Cardiac muscle cell (in vitro differentiated cells and primary cell): Measurements from ENCODE around the gene YEATS4. TPM values are rescaled to one million over a fixed set of nuclear protein-coding genes. Genes with fewer than 3 reads are reported as not detected.

Experiments used
- DNase-seq, 2 donors: peaks; one replicate each; pipeline versions ENCODE4 v3.0.0 to v3.0.0-alpha.2; 2010 to 2017; ENCODE audit warnings: low read depth in 1 of 2, low spot score in 1 of 2
- H3K27ac ChIP-seq: fragments of 200-600 bp; sonication (generic); 2 replicates; pipeline ENCODE4 v1.5.1; 2016
- H3K27me3 ChIP-seq: fragments of 200-600 bp; sonication (generic); 2 replicates; pipeline ENCODE4 v1.6.0; 2016; ENCODE audit warnings: control low read depth
- H3K36me3 ChIP-seq: fragments of 200-600 bp; sonication (generic); 2 replicates; pipeline ENCODE4 v1.5.1; 2016; ENCODE audit warnings: control low read depth
- H3K4me1 ChIP-seq: fragments of 200-600 bp; sonication (generic); 2 replicates; pipeline ENCODE4 v1.8.1; 2017; ENCODE audit warnings: low read depth, mild to moderate bottlenecking, mixed run types
- H3K4me3 ChIP-seq: fragments of 200-600 bp; sonication (generic); 2 replicates; pipeline ENCODE4 v1.5.1; 2016; ENCODE audit warnings: mild to moderate bottlenecking
- H3K9me3 ChIP-seq: fragments of 200-600 bp; sonication (generic); 2 replicates; pipeline ENCODE4 v1.5.1; 2017; ENCODE audit warnings: low read depth, mild to moderate bottlenecking, control low read depth
- CTCF ChIP-seq: IDR thresholded peaks from 2 replicates; pipeline ENCODE4 v1.5.1; 2012; ENCODE audit warnings: low read depth, mild to moderate bottlenecking, low read length
- polyA plus RNA-seq: library from polyadenylated mRNA; unstranded; fragments of >200 nt; fragmentation: Nextera tagmentation; extraction: Ambion mirVana; gene quantifications from 2 replicates; pipeline ENCODE4 v1.2.1, GENCODE V29; 2016
- total RNA-seq: library from RNA; depleted of rRNA; stranded (reverse); fragments of >200 nt; gene quantifications from 2 replicates; pipeline ENCODE4 v1.2.3, GENCODE V29; 2016

Gene YEATS4
- total and polyA plus RNA-seq, 2 experiments from 2014 or later, result 29.6 to 129 TPM

- H3K27ac ChIP-seq, result no peak overlapping the region
Observed at GRCh38 chr12:69396041-69396440, 36.5 kb downstream of the YEATS4 start.

GRCh38 chr12:69396963-69397362, 37.4 kb downstream of the YEATS4 start:
- no peak for DNase-seq
- no peak for TF ChIP-seq CTCF

More at GRCh38 chr12:69396041-69396440, 36.5 kb downstream of the YEATS4 start:
- H3K4me1 ChIP-seq, result no peaks in the 10 kb centered on the region
- no peak for TF ChIP-seq CTCF
- no peaks in the 10 kb centered on the region for H3K9me3 ChIP-seq
- no peak for DNase-seq
- no peak overlapping the region for H3K4me3 ChIP-seq
- no peaks in the 10 kb centered on the region for H3K36me3 ChIP-seq
- no peaks in the 10 kb centered on the region for H3K27me3 ChIP-seq

GRCh38 chr12:69397978-69398377, 38.4 kb downstream of the YEATS4 start:
- no peaks in the 10 kb centered on the region for H3K9me3 ChIP-seq
- H3K27ac ChIP-seq, result no peak overlapping the region
- no peak for TF ChIP-seq CTCF
- H3K36me3 ChIP-seq, result no peaks in the 10 kb centered on the region
- peak in 1 of 2 donors; percentile 75 for DNase-seq
- H3K4me3 ChIP-seq, result no peak overlapping the region
- no peaks in the 10 kb centered on the region for H3K4me1 ChIP-seq
- H3K27me3 ChIP-seq, result no peaks in the 10 kb centered on the region

More at GRCh38 chr12:69396963-69397362, 37.4 kb downstream of the YEATS4 start:
- Histone ChIP-seq H3K27ac (no peak overlapping the region), H3K4me3 (no peak overlapping the region), H3K27me3 (no peaks in the 10 kb centered on the region), H3K9me3 (no peaks in the 10 kb centered on the region), H3K36me3 (no peaks in the 10 kb centered on the region), H3K4me1 (no peaks in the 10 kb centered on the region)

- Histone ChIP-seq H3K4me3 (no peak overlapping the region), H3K4me1 (no peaks in the 10 kb centered on the region), H3K9me3 (no peaks in the 10 kb centered on the region), H3K36me3 (no peaks in the 10 kb centered on the region), H3K27me3 (no peaks in the 10 kb centered on the region), H3K27ac (no peak overlapping the region)
- TF ChIP-seq CTCF, result no peak
- DNase-seq, result no peak
Observed at GRCh38 chr12:69401940-69402339, 42.4 kb downstream of the YEATS4 start.

- H3K4me1 ChIP-seq, result no peaks in the 10 kb centered on the region
- no peaks in the 10 kb centered on the region for H3K36me3 ChIP-seq
- no peak overlapping the region for H3K27ac ChIP-seq
- H3K9me3 ChIP-seq, result no peaks in the 10 kb centered on the region
- DNase-seq, result no peak
- no peak for TF ChIP-seq CTCF
- H3K27me3 ChIP-seq, result no peaks in the 10 kb centered on the region
- H3K4me3 ChIP-seq, result no peak overlapping the region
Observed at GRCh38 chr12:69404851-69405565, 45.5 kb downstream of the YEATS4 start.
